Cardiac muscle cell (in vitro differentiated cells and primary cell): ENCODE data around the gene DPF3. TPM values are rescaled to one million over a fixed set of nuclear protein-coding genes. Genes with fewer than 3 reads are reported as not detected.

Source experiments
- DNase-seq, 2 donors: peaks; one replicate each; pipeline versions ENCODE4 v3.0.0 to v3.0.0-alpha.2; 2010 to 2017; ENCODE audit warnings: low read depth in 1 of 2, low spot score in 1 of 2
- H3K27ac ChIP-seq: fragments of 200-600 bp; sonication (generic); 2 replicates; pipeline ENCODE4 v1.5.1; 2016
- H3K27me3 ChIP-seq: fragments of 200-600 bp; sonication (generic); 2 replicates; pipeline ENCODE4 v1.6.0; 2016; ENCODE audit warnings: control low read depth
- H3K36me3 ChIP-seq: fragments of 200-600 bp; sonication (generic); 2 replicates; pipeline ENCODE4 v1.5.1; 2016; ENCODE audit warnings: control low read depth
- H3K4me1 ChIP-seq: fragments of 200-600 bp; sonication (generic); 2 replicates; pipeline ENCODE4 v1.8.1; 2017; ENCODE audit warnings: low read depth, mild to moderate bottlenecking, mixed run types
- H3K4me3 ChIP-seq: fragments of 200-600 bp; sonication (generic); 2 replicates; pipeline ENCODE4 v1.5.1; 2016; ENCODE audit warnings: mild to moderate bottlenecking
- H3K9me3 ChIP-seq: fragments of 200-600 bp; sonication (generic); 2 replicates; pipeline ENCODE4 v1.5.1; 2017; ENCODE audit warnings: low read depth, mild to moderate bottlenecking, control low read depth
- polyA plus RNA-seq: library from polyadenylated mRNA; unstranded; fragments of >200 nt; fragmentation: Nextera tagmentation; extraction: Ambion mirVana; gene quantifications from 2 replicates; pipeline ENCODE4 v1.2.1, GENCODE V29; 2016
- total RNA-seq: library from RNA; depleted of rRNA; stranded (reverse); fragments of >200 nt; gene quantifications from 2 replicates; pipeline ENCODE4 v1.2.3, GENCODE V29; 2016
- TF ChIP-seq, protein P1 (sequence below): IDR thresholded peaks from 2 replicates; pipeline ENCODE4 v1.5.1; 2012; ENCODE audit warnings: low read depth, mild to moderate bottlenecking, low read length

The DPF3 gene
- total and polyA plus RNA-seq, 2 experiments from 2014 or later = 25.9 to 84.8 TPM

DNA sequence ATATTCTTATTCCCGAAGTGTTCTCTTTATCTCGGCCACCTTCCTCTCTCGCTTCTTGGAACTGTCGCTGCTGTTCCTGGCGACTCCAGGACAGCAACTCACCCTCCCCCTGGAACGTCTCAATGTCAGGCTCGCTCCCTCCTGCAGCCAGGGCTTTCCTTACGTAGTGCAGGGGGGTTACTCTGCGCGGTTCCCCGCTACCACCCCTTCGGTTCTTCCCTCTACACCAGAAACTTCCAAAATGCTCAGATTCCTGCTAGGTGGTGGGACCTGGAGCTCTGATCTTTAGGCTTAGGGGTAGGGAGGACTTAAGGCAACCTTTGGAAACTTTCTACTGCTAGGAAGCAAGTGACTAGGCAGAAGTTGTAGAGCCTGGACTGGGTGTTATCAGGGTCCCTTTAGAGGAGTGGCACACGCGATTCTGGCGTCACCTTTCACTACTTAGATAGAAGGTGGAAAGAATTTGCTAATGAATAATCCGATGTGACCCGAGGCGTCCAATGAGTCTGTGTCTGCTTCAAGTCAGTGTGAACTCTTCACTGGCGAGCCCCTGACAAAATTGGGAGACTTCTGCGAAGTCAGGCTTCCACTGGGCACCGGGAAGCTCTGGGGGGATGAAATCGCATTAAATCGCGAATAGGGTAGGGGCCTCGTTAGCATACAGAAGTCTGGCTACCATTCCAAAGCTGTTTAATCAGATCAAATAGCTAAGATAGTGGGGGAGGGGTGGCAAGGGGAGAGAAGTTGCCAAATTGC, 900 bp upstream of the DPF3 start:
- peak overlapping the region; percentile 89 for H3K4me3 ChIP-seq
- H3K9me3 ChIP-seq = no peaks in the 10 kb centered on the region
- TF ChIP-seq, protein P1, sequence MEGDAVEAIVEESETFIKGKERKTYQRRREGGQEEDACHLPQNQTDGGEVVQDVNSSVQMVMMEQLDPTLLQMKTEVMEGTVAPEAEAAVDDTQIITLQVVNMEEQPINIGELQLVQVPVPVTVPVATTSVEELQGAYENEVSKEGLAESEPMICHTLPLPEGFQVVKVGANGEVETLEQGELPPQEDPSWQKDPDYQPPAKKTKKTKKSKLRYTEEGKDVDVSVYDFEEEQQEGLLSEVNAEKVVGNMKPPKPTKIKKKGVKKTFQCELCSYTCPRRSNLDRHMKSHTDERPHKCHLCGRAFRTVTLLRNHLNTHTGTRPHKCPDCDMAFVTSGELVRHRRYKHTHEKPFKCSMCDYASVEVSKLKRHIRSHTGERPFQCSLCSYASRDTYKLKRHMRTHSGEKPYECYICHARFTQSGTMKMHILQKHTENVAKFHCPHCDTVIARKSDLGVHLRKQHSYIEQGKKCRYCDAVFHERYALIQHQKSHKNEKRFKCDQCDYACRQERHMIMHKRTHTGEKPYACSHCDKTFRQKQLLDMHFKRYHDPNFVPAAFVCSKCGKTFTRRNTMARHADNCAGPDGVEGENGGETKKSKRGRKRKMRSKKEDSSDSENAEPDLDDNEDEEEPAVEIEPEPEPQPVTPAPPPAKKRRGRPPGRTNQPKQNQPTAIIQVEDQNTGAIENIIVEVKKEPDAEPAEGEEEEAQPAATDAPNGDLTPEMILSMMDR = no peak
- no peaks in the 10 kb centered on the region for H3K36me3 ChIP-seq
- H3K27me3 ChIP-seq = peaks cover 3% of the 10 kb centered on the region
- peak overlapping the region; percentile 97 for H3K27ac ChIP-seq
- peaks cover 25% of the 10 kb centered on the region for H3K4me1 ChIP-seq
- peak in 1 of 2 donors; percentile 82 for DNase-seq

DNA sequence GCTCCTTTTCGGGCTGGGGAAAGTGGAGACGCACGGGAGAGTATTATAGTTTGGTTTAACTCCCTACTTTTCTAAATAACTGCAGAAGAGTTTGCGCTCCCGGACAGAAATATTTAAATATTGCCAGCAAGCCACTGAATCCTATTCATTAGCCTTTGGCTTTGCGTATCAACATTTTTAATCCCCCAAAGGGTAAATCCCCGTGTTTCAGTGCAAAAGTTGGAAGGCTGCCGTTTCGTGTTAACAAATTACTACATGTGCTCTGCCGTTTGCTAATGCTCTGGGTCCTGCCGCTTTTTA, 372 bp upstream of the DPF3 start:
- H3K36me3 ChIP-seq = no peaks in the 10 kb centered on the region
- peaks cover 28% of the 10 kb centered on the region for H3K4me1 ChIP-seq
- H3K9me3 ChIP-seq = no peaks in the 10 kb centered on the region
- TF ChIP-seq, protein P1 = no peak
- DNase-seq = no peak
- peak overlapping the region; percentile 89 for H3K4me3 ChIP-seq
- peaks cover 3% of the 10 kb centered on the region for H3K27me3 ChIP-seq
- H3K27ac ChIP-seq = peak overlapping the region; percentile 97

DNA sequence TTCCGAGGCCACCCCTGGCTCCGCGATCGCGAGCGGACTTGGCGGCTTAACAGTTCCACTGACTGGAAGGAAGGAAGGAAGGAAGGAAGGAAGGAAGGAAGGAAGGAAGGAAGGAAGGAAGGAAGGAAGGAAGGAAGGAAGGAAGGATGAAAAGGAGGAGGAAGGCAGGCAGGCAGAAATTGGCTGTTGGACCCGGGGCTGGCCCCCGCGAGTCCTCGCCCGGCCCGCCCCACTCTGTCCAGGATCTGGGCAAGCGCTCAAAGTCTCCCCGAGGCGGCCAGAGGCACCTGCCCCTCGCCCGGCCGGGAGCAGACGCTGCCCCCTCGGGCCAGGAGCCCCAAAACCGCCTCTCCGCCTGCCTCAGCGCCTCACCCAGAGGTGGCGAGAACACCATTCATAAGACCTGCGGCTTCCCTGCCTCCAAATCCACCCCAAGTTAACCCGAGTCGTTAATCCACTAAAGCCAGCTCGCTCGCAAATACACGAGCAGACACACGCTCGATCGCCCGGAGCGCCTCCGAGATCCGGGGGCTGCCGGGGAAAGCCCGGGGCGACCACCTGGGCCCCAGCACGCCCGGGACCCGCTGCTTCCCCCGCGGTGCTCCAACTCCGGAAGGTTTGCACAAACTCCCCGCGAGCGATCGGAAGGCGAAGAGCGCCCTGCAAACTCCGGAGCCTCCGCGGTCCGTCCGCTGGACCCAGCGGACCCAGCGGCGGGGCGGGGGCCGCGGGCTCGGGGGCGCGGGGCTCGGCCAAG, 844 bp downstream of the DPF3 start:
- no peaks in the 10 kb centered on the region for H3K9me3 ChIP-seq
- peak overlapping the region; percentile 99 for H3K27ac ChIP-seq
- H3K4me1 ChIP-seq = peaks cover 40% of the 10 kb centered on the region
- H3K27me3 ChIP-seq = peaks cover 3% of the 10 kb centered on the region
- no peaks in the 10 kb centered on the region for H3K36me3 ChIP-seq
- TF ChIP-seq, protein P1 = no peak
- peak overlapping the region; percentile 89 for H3K4me3 ChIP-seq
- DNase-seq = peak; percentile 11 to 46

DNA sequence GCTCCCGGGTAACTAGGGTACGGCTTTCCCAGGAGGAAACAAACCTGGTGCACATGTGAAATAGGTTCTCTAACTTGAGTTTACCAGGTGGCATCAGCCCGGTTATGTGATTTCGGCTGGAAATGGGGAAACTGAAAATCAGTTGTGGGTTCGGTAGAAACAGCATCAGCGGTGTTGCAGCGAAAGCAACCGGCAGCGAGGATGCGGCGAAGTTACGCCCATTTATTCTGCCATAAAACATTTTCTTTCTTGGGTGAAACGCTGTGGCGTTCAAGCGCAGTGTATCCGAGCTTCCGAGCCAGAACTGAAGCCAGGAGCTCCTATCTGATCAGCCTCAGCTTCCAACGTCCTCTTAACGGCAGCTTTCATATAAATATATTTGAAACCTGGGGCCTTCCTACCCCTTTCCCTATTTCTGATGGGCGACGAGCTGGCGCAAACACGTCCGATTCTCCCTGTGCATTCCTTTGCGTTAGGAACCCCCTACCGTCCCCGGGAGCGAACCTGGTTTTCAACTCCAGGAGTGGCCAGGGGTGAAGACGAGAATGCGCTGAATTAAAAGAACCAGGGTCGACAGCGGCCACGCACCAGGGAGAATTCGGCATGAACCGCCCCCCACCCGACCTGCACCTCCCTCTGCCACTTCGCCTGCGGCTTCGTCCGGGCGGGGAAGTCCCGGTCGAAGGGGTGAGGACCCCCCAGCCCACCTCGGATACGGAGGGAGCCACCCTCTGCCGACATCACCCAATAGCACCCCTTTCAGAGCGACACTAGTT, 1.6 kb downstream of the DPF3 start:
- Histone ChIP-seq H3K36me3 (no peaks in the 10 kb centered on the region), H3K4me1 (peaks cover 47% of the 10 kb centered on the region), H3K4me3 (peak overlapping the region; percentile 89), H3K27me3 (peaks cover 3% of the 10 kb centered on the region), H3K9me3 (no peaks in the 10 kb centered on the region), H3K27ac (peak overlapping the region; percentile 99)
- DNase-seq = peak in 1 of 2 donors; percentile 82
- TF ChIP-seq, protein P1 = no peak

DNA sequence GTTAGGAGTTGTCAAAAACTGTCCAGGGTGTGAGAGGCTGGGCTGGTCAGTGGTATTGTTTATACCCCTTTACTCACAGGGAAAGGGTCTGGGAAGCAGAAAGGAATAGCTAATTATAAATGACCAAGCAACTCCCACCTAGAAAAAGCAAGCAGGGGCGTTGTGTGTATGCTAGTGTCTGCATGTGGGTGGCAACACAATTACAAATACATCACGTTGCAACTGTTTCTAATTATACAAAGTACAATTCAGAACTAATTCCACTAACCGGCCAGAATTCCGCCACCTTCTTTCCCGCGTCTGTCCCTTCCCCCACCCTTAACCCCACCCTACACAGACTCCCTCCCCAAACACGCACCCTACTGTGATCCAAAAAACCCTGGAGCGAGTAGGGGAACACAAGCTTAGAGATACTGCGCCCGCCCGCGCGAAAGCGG, 2.2 kb downstream of the DPF3 start:
- Histone ChIP-seq H3K36me3 (no peaks in the 10 kb centered on the region), H3K27ac (peak overlapping the region; percentile 99), H3K27me3 (peaks cover 3% of the 10 kb centered on the region), H3K4me1 (peaks cover 49% of the 10 kb centered on the region), H3K4me3 (peak overlapping the region; percentile 89), H3K9me3 (no peaks in the 10 kb centered on the region)
- TF ChIP-seq, protein P1 = no peak
- DNase-seq = no peak
